ENCODE results near the gene RPL18A.

RPL18A gene

GRCh38 chr19:17855280-17856152, 4.2 kb upstream of the RPL18A start:
- CTCF ChIA-PET, result interaction anchor here (0.8 to 3.1 kb wide), 28 partner anchors 7 to 595 kb away, joined by 3 to 13 read pairs (median 4); partner anchors contain the start of genes CCDC194, JAK3, SLC5A5 and TMEM221
- peak; percentile 96 for TF ChIP-seq CTCF (IDR thresholded peaks at IDR 0.05; ENCODE audit: insufficient read depth, low read length, missing control alignments)
- DNase-seq (ENCODE audit: low read depth, low spot score), result no peak
- no peak overlapping the region for H3K4me3 ChIP-seq (ENCODE audit: low read depth, low read length)
- POLR2A ChIA-PET, result no interaction called here

- ChIA-PET POLR2A (interaction anchor here (1.3 to 1.8 kb wide), 4 partner anchors 9 to 72 kb away, joined by 4 to 16 read pairs (median 10); partner anchors contain the start of genes CCDC124 and JAK3), CTCF (interaction anchor here (1.0 to 5.1 kb wide), 8 partner anchors 8 to 135 kb away, joined by 4 to 73 read pairs (median 8); partner anchors contain the start of genes CCDC124 and SLC5A5)
- peak overlapping the region; percentile 92 for H3K4me3 ChIP-seq (ENCODE audit: low read depth, low read length)
- no peak for TF ChIP-seq CTCF (IDR thresholded peaks at IDR 0.05; ENCODE audit: insufficient read depth, low read length, missing control alignments)
- no peak for DNase-seq (ENCODE audit: low read depth, low spot score)
Observed at GRCh38 chr19:17860331-17860992, 752 bp downstream of the RPL18A start.

DNA sequence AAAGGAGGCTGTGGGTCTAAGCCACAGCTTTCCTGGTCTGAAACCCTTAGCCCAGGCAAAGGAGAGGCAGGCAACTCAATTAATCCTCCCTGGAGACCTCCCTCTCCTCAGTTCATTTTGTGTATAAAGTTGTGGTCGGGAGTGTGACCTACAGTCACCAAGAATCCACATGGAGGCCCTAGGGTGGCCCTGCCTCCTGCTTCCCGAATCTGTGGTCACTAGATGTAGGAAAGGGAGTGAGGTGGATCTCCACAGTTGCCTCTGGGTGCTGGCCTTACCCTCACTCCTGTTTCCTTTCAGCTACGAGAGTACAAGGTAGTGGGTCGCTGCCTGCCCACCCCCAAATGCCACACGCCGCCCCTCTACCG, 1.3 kb downstream of the RPL18A start:
- no peak for TF ChIP-seq CTCF (IDR thresholded peaks at IDR 0.05; ENCODE audit: insufficient read depth, low read length, missing control alignments)
- ChIA-PET POLR2A (interaction anchor here (1.0 to 1.8 kb wide), 2 partner anchors 10 to 72 kb away, joined by 3 to 10 read pairs; partner anchors contain the start of gene CCDC124), CTCF (interaction anchor here (1.1 to 5.1 kb wide), 5 partner anchors 10 to 196 kb away, joined by 3 to 73 read pairs (median 27); partner anchors contain the start of genes CCDC124 and SLC5A5)
- H3K4me3 ChIP-seq (ENCODE audit: low read depth, low read length), result peak overlapping the region; percentile 92
- no peak for DNase-seq (ENCODE audit: low read depth, low spot score)

GRCh38 chr19:17861542-17862402, 2.1 kb downstream of the RPL18A start:
- no peak for TF ChIP-seq CTCF (IDR thresholded peaks at IDR 0.05; ENCODE audit: insufficient read depth, low read length, missing control alignments)
- peak overlapping the region; percentile 92 for H3K4me3 ChIP-seq (ENCODE audit: low read depth, low read length)
- DNase-seq (ENCODE audit: low read depth, low spot score), result no peak
- ChIA-PET CTCF (interaction anchor here (1.1 to 5.1 kb wide), 4 partner anchors 9 to 195 kb away, joined by 3 to 73 read pairs (median 34); partner anchors contain the start of genes CCDC124 and SLC5A5), POLR2A (interaction anchor here (0.5 to 1.0 kb wide), 3 partner anchors 71 to 878 kb away, joined by 3 read pairs; partner anchors contain the start of gene CCDC124)

DNA sequence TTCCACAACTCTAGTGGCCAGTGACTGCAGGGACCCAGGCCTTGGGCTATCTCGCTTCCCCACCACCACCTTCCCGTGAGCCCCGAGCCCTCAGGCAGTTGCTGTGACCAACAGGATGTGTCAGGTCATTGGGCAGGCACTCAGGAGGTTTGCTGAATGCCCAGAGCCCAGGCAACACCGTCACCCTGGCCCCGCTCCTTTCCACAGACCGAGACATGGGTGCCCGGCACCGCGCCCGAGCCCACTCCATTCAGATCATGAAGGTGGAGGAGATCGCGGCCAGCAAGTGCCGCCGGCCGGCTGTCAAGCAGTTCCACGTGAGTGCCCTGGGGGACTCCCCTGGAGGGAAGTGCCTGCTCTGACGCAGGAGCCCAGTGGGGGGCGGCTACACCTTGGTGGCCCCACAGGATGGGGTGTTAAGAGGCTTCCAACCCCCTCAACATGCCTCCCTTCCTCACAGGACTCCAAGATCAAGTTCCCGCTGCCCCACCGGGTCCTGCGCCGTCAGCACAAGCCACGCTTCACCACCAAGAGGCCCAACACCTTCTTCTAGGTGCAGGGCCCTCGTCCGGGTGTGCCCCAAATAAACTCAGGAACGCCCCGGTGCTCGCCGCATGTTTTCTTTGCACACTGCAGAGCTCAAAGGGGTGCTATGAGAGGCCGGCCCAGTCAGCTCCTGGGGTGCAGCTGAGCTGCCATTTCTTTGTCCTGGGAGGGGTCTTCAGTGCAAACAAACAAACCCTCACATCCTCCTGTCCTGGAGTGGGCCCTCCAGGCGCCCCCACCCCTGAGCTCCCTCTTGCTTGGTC, 3.2 kb downstream of the RPL18A start:
- no peak for TF ChIP-seq CTCF (IDR thresholded peaks at IDR 0.05; ENCODE audit: insufficient read depth, low read length, missing control alignments)
- DNase-seq (ENCODE audit: low read depth, low spot score), result no peak
- ChIA-PET POLR2A (interaction anchor here (0.8 kb wide), 1 partner anchor 75 kb away, joined by 5 read pairs; no protein-coding TSS in a partner anchor), CTCF (interaction anchor here (2.1 to 3.9 kb wide), 3 partner anchors 69 to 133 kb away, joined by 6 to 41 read pairs (median 21); partner anchors contain the start of gene CCDC124)
- no peak overlapping the region for H3K4me3 ChIP-seq (ENCODE audit: low read depth, low read length)
